ENCODE data around the gene CREB3L2. TPM values are rescaled to one million over a fixed set of nuclear protein-coding genes. Genes with fewer than 3 reads are reported as not detected.

Gene CREB3L2
- total and polyA plus RNA-seq, 2 of the 8 experiments (the other 6 are each of a cell fraction or from before 2014, with no cell fraction given): 14.4 to 48.3 TPM

GRCh38 chr7:137996386-137996851 lies 5.5 kb downstream of the CREB3L2 start (continued):
- TF ChIP-seq KDM5A (IDR thresholded peaks at IDR 0.05; ENCODE audit: low read length): no peak
- no peak for TF ChIP-seq TBP (IDR thresholded peaks at IDR 0.05; ENCODE audit: low read depth, low read length)
- no peak for TF ChIP-seq GTF2F1 (IDR thresholded peaks at IDR 0.05; ENCODE audit: borderline replicate concordance, low read depth, low read length)
- TF ChIP-seq TAF1 (IDR thresholded peaks at IDR 0.05; ENCODE audit: low read depth, low read length): no peak
- no peak for TF ChIP-seq KDM1A (IDR thresholded peaks at IDR 0.05; ENCODE audit: borderline replicate concordance, low read length)
- TF ChIP-seq CHD1 (IDR thresholded peaks at IDR 0.05; ENCODE audit: low read depth, low read length): no peak
- TF ChIP-seq POLR2A (IDR thresholded peaks at IDR 0.05; ENCODE audit: control extremely low read depth in 1 of 2, low read depth in 2 of 2, low read length in 2 of 2): no peak
